Jurkat, Clone E6-1 (cell line): Measurements from ENCODE around the gene PDSS2.
"Not testable (repeated sequence)": the region's sequence is repeated elsewhere in the genome, so short reads cannot be mapped to it uniquely, and the experiment has no call there.

Source experiments
- DNase-seq: peaks from one replicate; pipeline ENCODE4 v3.0.0-alpha.2; 2011; ENCODE audit warnings: low read depth, low spot score
- H3K4me3 ChIP-seq: 2 replicates; pipeline ENCODE4 v1.5.1; 2011; ENCODE audit warnings: mild to moderate bottlenecking, low read length, control low read depth, moderate library complexity

The PDSS2 gene

GRCh38 chr6:107479089-107479690 is 19.8 kb upstream of the PDSS2 start:
- H3K4me3 ChIP-seq = no peak overlapping the region
- no peak for DNase-seq

GRCh38 chr6:107475826-107476225 is 16.5 kb upstream of the PDSS2 start:
- not testable (repeated sequence) for H3K4me3 ChIP-seq, DNase-seq

- not testable (repeated sequence) for DNase-seq, H3K4me3 ChIP-seq
Observed at GRCh38 chr6:107475360-107475759, 16.0 kb upstream of the PDSS2 start.

- no peak overlapping the region for H3K4me3 ChIP-seq
- DNase-seq = no peak
Observed at GRCh38 chr6:107473660-107474059, 14.3 kb upstream of the PDSS2 start.

- no peak for DNase-seq
- H3K4me3 ChIP-seq = no peak overlapping the region
Observed at GRCh38 chr6:107470364-107470763, 11.0 kb upstream of the PDSS2 start.

GRCh38 chr6:107466062-107466461 is 6.7 kb upstream of the PDSS2 start:
- H3K4me3 ChIP-seq = no peak overlapping the region
- DNase-seq = no peak

GRCh38 chr6:107460083-107460631 is 793 bp upstream of the PDSS2 start:
- H3K4me3 ChIP-seq = peak overlapping the region; percentile 97
- no peak for DNase-seq

GRCh38 chr6:107458672-107459282 is 587 bp downstream of the PDSS2 start:
- DNase-seq = peak; percentile 35
- H3K4me3 ChIP-seq = peak overlapping the region; percentile 97

GRCh38 chr6:107448776-107449175 is 10.6 kb downstream of the PDSS2 start:
- no peak for DNase-seq
- H3K4me3 ChIP-seq = no peak overlapping the region

GRCh38 chr6:107447663-107448216 is 11.6 kb downstream of the PDSS2 start:
- no peak overlapping the region for H3K4me3 ChIP-seq
- DNase-seq = no peak

- DNase-seq = no peak
- H3K4me3 ChIP-seq = no peak overlapping the region
Observed at GRCh38 chr6:107444277-107444676, 15.1 kb downstream of the PDSS2 start.

GRCh38 chr6:107443608-107444267 is 15.6 kb downstream of the PDSS2 start:
- DNase-seq = no peak
- H3K4me3 ChIP-seq = no peak overlapping the region

GRCh38 chr6:107442938-107443607 is 16.3 kb downstream of the PDSS2 start:
- no peak for DNase-seq
- H3K4me3 ChIP-seq = no peak overlapping the region

- no peak overlapping the region for H3K4me3 ChIP-seq
- no peak for DNase-seq
Observed at GRCh38 chr6:107441682-107442081, 17.7 kb downstream of the PDSS2 start.

- H3K4me3 ChIP-seq = no peak overlapping the region
- DNase-seq = no peak
Observed at GRCh38 chr6:107440936-107441335, 18.4 kb downstream of the PDSS2 start.

GRCh38 chr6:107439406-107439805 is 20.0 kb downstream of the PDSS2 start:
- no peak for DNase-seq
- no peak overlapping the region for H3K4me3 ChIP-seq

- DNase-seq = no peak
Observed at GRCh38 chr6:107437691-107438090, 21.7 kb downstream of the PDSS2 start.

GRCh38 chr6:107436881-107437280 is 22.5 kb downstream of the PDSS2 start:
- H3K4me3 ChIP-seq = no peak overlapping the region
- DNase-seq = no peak

More at GRCh38 chr6:107437691-107438090, 21.7 kb downstream of the PDSS2 start:
- no peak overlapping the region for H3K4me3 ChIP-seq

GRCh38 chr6:107435798-107436197 is 23.6 kb downstream of the PDSS2 start:
- H3K4me3 ChIP-seq = no peak overlapping the region
- DNase-seq = no peak
